ENCODE measurements around the gene PCDHGA3.
A peak's percentile ranks its signal among the peaks of the same experiment; 100 is the strongest.
"Not testable (repeated sequence)": the region's sequence is repeated elsewhere in the genome, so short reads cannot be mapped to it uniquely, and the experiment has no call there.

The PCDHGA3 gene

GRCh38 chr5:141349917-141350619 is 6.4 kb downstream of the PCDHGA3 start, which contains the start of gene PCDHGB1:
PCDHGB1 (plus strand) TSS chr5:141350099; CDS start chr5:141350261, 162 bp downstream.
- DNase-seq (ENCODE audit: low read depth) = peak; percentile 35

- no peak for DNase-seq (ENCODE audit: low read depth)
These were observed 8.0 kb downstream of the PCDHGA3 start for GRCh38 chr5:141351591-141351990.

- no peak for DNase-seq (ENCODE audit: low read depth)
These were observed 11.4 kb downstream of the PCDHGA3 start, which contains the start of gene PCDHGA4 for GRCh38 chr5:141354900-141355469. PCDHGA4 (plus strand) TSS chr5:141355021; CDS start chr5:141355108, 87 bp downstream.

GRCh38 chr5:141355641-141356040 is 12.0 kb downstream of the PCDHGA3 start:
- no peak for DNase-seq (ENCODE audit: low read depth)

DNA sequence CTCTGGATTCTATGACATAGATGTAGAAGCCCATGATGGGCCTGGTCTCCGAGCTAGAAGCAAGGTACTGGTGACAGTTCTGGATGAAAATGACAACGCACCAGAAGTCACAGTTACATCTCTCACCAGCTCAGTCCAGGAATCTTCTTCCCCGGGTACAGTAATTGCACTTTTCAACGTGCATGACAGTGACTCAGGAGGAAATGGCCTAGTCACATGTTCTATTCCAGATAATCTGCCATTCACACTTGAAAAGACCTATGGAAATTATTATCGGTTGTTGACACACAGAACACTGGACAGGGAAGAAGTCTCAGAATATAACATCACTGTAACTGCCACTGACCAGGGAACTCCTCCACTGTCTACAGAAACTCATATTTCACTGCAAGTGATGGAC is 12.5 kb downstream of the PCDHGA3 start:
- DNase-seq (ENCODE audit: low read depth) = no peak

DNA sequence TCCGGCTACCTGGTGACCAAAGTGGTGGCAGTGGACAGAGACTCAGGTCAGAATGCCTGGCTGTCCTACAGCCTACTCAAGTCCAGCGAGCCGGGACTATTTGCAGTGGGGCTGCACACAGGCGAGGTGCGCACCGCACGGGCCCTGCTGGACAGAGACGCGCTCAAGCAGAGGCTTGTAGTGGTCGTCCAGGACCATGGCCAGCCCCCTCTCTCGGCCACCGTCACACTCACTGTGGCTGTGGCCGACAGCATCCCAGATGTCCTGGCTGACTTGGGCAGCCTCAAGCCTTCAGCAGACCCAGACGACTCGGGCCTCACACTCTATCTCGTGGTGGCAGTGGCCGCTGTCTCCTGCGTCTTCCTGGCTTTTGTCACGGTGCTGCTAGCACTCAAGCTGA is 13.3 kb downstream of the PCDHGA3 start:
- DNase-seq (ENCODE audit: low read depth) = no peak

DNA sequence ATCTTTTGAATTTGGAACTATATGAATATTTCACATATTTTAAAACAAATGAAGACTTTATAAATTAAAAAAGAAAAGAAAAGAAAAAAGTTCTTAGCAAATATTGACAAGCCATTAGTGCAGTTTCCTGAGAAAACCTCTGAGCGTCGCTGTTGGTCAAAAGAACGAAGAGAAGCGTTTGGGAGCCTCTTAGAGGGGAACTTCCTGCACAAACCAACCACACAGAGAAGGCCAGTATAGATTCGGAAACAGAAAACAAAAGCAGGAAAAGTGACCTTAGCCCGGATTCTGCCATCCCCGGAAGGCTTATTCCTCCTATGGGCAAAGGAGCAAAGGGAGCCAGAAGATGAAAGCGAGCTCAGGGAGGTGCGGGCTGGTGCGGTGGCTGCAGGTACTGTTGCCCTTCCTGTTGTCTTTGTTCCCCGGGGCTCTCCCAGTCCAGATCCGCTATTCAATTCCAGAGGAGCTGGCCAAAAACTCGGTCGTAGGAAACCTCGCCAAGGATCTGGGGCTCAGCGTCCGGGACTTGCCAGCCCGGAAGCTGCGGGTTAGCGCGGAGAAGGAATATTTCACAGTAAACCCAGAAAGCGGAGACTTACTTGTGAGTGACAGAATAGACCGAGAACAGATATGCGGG is 16.3 kb downstream of the PCDHGA3 start, which contains the start of gene PCDHGB2:
PCDHGB2 (plus strand) TSS at position 205 of the 637 bp plus-strand sequence; CDS start at position 347, 142 bp downstream.
- DNase-seq (ENCODE audit: low read depth) = peak; percentile 25

GRCh38 chr5:141360685-141361084 is 17.1 kb downstream of the PCDHGA3 start:
- DNase-seq (ENCODE audit: low read depth) = no peak

- DNase-seq (ENCODE audit: low read depth) = no peak
These were observed 19.1 kb downstream of the PCDHGA3 start for GRCh38 chr5:141362719-141363118.

DNA sequence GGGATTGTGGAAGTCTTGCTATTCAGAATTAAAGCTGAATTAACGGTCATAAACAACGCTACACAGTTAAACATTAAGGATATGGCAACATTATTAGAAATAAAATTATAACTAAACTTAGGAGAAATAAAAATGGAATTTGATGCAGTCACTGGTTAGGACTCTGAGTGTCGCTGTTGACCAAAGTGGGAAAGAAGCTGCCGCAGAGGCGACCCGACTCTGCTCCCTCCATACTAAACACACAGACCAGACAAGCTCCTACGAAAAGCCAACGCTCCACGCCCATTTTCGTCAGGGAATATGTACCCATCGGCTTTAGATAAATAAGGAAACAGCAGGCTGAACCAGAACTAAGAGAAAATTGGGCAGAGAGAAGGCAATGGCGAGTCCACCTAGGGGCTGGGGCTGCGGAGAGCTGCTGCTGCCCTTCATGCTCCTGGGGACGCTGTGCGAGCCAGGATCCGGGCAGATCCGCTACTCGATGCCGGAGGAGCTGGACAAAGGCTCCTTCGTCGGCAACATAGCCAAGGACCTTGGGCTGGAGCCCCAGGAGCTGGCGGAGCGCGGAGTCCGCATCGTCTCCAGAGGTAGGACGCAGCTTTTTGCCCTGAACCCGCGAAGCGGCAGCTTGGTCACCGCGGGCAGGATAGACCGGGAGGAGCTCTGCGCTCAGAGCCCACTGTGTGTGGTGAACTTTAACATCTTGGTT is 20.5 kb downstream of the PCDHGA3 start, which contains the start of gene PCDHGA5:
PCDHGA5 (plus strand) TSS at position 211 of the 709 bp plus-strand sequence; CDS start at position 380, 169 bp downstream.
- no peak for DNase-seq (ENCODE audit: low read depth)

- no peak for DNase-seq (ENCODE audit: low read depth)
These were observed 22.6 kb downstream of the PCDHGA3 start for GRCh38 chr5:141366016-141366896.

DNA sequence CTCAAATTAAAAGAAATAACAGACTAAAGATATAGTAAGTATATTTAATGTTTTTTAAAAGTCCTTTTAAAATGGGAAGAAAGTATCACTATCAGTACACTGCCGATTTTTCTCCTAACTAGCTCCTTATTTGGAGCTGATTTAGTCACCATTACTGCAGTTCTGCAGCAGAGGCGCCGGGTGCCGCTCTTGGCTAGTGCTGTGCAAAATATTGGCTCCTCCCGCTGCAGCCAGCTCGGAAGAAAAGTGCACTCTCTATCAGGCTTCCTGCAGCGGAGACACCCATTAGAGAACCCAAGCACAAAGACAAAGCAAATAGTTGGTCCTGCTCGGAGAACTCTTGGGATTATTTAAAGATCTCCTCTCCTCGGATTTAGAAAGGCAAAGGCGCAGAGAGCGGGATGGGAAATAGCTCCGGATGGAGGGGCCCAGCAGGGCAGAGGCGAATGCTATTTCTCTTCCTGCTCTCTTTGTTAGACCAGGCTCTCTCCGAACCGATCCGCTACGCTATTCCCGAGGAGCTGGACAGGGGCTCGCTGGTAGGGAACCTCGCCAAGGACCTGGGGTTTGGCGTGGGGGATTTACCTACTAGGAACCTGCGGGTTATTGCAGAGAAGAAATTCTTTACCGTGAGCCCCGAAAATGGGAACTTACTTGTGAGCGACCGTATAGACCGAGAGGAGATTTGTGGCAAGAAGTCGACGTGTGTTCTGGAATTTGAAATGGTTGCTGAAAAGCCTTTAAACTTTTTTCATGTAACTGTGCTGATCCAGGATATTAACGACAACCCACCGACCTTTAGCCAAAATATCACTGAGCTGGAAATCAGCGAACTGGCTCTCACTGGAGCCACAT is 26.6 kb downstream of the PCDHGA3 start, which contains the start of gene PCDHGB3:
PCDHGB3 (plus strand) TSS at position 249 of the 855 bp plus-strand sequence; CDS start at position 402, 153 bp downstream.
- DNase-seq (ENCODE audit: low read depth) = peak; percentile 52

GRCh38 chr5:141371572-141372475 is 28.2 kb downstream of the PCDHGA3 start:
- no peak for DNase-seq (ENCODE audit: low read depth)

DNA sequence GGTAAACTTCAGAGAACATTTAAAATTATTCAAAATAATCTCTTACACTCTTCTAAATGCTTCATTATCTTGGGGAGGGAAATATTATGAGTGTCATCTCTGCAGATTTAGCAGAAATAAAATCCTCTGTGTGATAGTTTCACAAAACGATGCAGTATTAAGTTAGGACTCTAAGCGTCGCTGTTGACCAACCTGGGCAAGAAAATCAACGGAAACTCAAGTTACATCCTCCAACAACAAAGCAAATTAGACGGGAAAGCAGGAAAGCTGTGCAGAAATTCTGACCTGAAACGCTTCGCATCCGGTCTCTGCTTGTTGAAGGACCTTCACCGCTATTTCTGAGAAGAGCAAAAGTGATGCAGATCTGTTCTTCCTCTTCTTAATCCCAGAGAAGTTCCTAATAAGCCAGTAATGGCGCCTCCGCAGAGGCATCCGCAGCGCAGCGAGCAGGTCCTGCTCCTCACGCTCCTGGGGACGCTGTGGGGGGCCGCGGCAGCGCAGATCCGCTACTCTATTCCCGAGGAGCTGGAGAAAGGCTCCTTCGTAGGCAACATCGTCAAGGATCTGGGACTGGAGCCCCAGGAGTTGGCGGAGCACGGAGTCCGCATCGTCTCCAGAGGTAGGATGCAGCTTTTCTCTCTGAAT is 30.2 kb downstream of the PCDHGA3 start, which contains the start of gene PCDHGA6:
PCDHGA6 (plus strand) TSS at position 219 of the 645 bp plus-strand sequence; CDS start at position 412, 193 bp downstream.
- no peak for DNase-seq (ENCODE audit: low read depth)

DNA sequence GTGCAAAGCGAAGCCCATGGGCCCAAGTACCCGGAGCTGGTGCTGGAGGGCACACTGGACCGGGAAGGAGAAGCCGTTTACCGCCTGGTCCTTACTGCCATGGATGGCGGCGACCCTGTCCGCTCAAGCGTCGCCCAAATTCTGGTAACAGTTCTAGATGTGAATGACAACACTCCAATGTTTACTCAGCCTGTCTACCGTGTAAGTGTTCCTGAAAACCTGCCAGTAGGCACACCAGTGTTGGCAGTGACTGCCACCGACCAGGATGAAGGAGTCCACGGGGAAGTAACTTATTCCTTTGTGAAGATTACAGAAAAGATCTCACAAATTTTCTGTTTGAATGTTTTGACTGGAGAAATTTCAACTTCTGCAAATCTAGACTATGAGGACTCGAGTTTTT is 31.0 kb downstream of the PCDHGA3 start:
- no peak for DNase-seq (ENCODE audit: low read depth)

GRCh38 chr5:141375444-141376155 is 32.0 kb downstream of the PCDHGA3 start:
- not testable (repeated sequence) for DNase-seq (ENCODE audit: low read depth)

GRCh38 chr5:141382469-141383294 is 39.1 kb downstream of the PCDHGA3 start, which contains the start of gene PCDHGA7:
PCDHGA7 (plus strand) TSS chr5:141382742; CDS start chr5:141382900, 158 bp downstream.
- peak; percentile 17 for DNase-seq (ENCODE audit: low read depth)
